ENCODE measurements around the gene RASSF6. TPM values are rescaled to one million over a fixed set of nuclear protein-coding genes. Genes with fewer than 3 reads are reported as not detected.
"Not testable (repeated sequence)": the region's sequence is repeated elsewhere in the genome, so short reads cannot be mapped to it uniquely, and the experiment has no call there.

Gene RASSF6
- total RNA-seq, 1 experiment from 2014 or later, result 1.6 TPM

GRCh38 chr4:73648478-73648877 is 28.2 kb upstream of the RASSF6 start:
- ChIA-PET CTCF (interaction anchor here (1.1 kb wide), 1 partner anchor 51 kb away, joined by 3 read pairs; no protein-coding TSS in a partner anchor), POLR2A (interaction anchor here (0.7 kb wide), 1 partner anchor 9 kb away, joined by 3 read pairs; no protein-coding TSS in a partner anchor)
- no peak for TF ChIP-seq CTCF (IDR thresholded peaks at IDR 0.05; ENCODE audit: unreplicated experiment)
- no peaks in the 10 kb centered on the region for H3K9me3 Mint-ChIP-seq (ENCODE audit: unreplicated experiment)
- no TSS peak for BruUV-seq (replicated peaks)
- H3K36me3 Mint-ChIP-seq (ENCODE audit: insufficient read depth, unreplicated experiment), result no peaks in the 10 kb centered on the region
- intact Hi-C loops (cut with micrococcal nuclease), result no loop called here
- no peak overlapping the region for H3K4me3 Mint-ChIP-seq (ENCODE audit: unreplicated experiment)
- no peak overlapping the region for H3K27ac Mint-ChIP-seq (ENCODE audit: low read depth, unreplicated experiment)
- no peak for DNase-seq (ENCODE audit: unreplicated experiment)
- H3K4me1 Mint-ChIP-seq (ENCODE audit: insufficient read depth, unreplicated experiment), result peaks cover 9% of the 10 kb centered on the region
- no peaks in the 10 kb centered on the region for H3K27me3 Mint-ChIP-seq (ENCODE audit: insufficient read depth, unreplicated experiment)

GRCh38 chr4:73646117-73646516 is 25.9 kb upstream of the RASSF6 start:
- intact Hi-C loops (cut with micrococcal nuclease), result no loop called here
- Mint-ChIP-seq H3K9me3 (ENCODE audit: unreplicated experiment) (no peaks in the 10 kb centered on the region), H3K4me3 (ENCODE audit: unreplicated experiment) (no peak overlapping the region), H3K27ac (ENCODE audit: low read depth, unreplicated experiment) (no peak overlapping the region), H3K36me3 (ENCODE audit: insufficient read depth, unreplicated experiment) (no peaks in the 10 kb centered on the region), H3K27me3 (ENCODE audit: insufficient read depth, unreplicated experiment) (no peaks in the 10 kb centered on the region), H3K4me1 (ENCODE audit: insufficient read depth, unreplicated experiment) (peaks cover 9% of the 10 kb centered on the region)
- ChIA-PET CTCF (interaction anchor here (1.1 to 2.0 kb wide), 3 partner anchors 26 to 200 kb away, joined by 3 to 5 read pairs (median 4); partner anchors contain the start of gene RASSF6), POLR2A (interaction anchor here (0.7 kb wide), 2 partner anchors 12 to 16 kb away, joined by 3 read pairs; no protein-coding TSS in a partner anchor)
- no TSS peak for BruUV-seq (replicated peaks)
- TF ChIP-seq CTCF (IDR thresholded peaks at IDR 0.05; ENCODE audit: unreplicated experiment), result no peak
- DNase-seq (ENCODE audit: unreplicated experiment), result no peak

GRCh38 chr4:73631565-73632226 is 11.5 kb upstream of the RASSF6 start:
- POLR2A ChIA-PET, result interaction anchor here (1.4 kb wide), 1 partner anchor 9 kb away, joined by 3 read pairs; no protein-coding TSS in a partner anchor
- BruUV-seq (replicated peaks), result no TSS peak
- Mint-ChIP-seq H3K4me3 (ENCODE audit: unreplicated experiment) (no peak overlapping the region), H3K27me3 (ENCODE audit: insufficient read depth, unreplicated experiment) (no peaks in the 10 kb centered on the region), H3K36me3 (ENCODE audit: insufficient read depth, unreplicated experiment) (no peaks in the 10 kb centered on the region), H3K4me1 (ENCODE audit: insufficient read depth, unreplicated experiment) (no peaks in the 10 kb centered on the region), H3K9me3 (ENCODE audit: unreplicated experiment) (peaks cover 7% of the 10 kb centered on the region), H3K27ac (ENCODE audit: low read depth, unreplicated experiment) (no peak overlapping the region)
- TF ChIP-seq CTCF (IDR thresholded peaks at IDR 0.05; ENCODE audit: unreplicated experiment), result no peak
- no peak for DNase-seq (ENCODE audit: unreplicated experiment)
- CTCF ChIA-PET, result interaction anchor here (0.5 to 1.1 kb wide), 3 partner anchors 31 to 191 kb away, joined by 3 read pairs; no protein-coding TSS in a partner anchor
- intact Hi-C loops (cut with micrococcal nuclease), result no loop called here

- DNase-seq (ENCODE audit: unreplicated experiment); POLR2A ChIA-PET; H3K27me3 Mint-ChIP-seq (ENCODE audit: insufficient read depth, unreplicated experiment); intact Hi-C loops (cut with micrococcal nuclease); H3K4me3 Mint-ChIP-seq (ENCODE audit: unreplicated experiment); H3K4me1 Mint-ChIP-seq (ENCODE audit: insufficient read depth, unreplicated experiment); H3K9me3 Mint-ChIP-seq (ENCODE audit: unreplicated experiment); BruUV-seq (replicated peaks); H3K27ac Mint-ChIP-seq (ENCODE audit: low read depth, unreplicated experiment); H3K36me3 Mint-ChIP-seq (ENCODE audit: insufficient read depth, unreplicated experiment); CTCF ChIA-PET: not testable (repeated sequence)
Observed at GRCh38 chr4:73628834-73629233, 8.6 kb upstream of the RASSF6 start.
